ENCODE data around the gene AFMID. TPM values are rescaled to one million over a fixed set of nuclear protein-coding genes. Genes with fewer than 3 reads are reported as not detected.

The AFMID gene
- total and polyA plus RNA-seq, 2 experiments from 2014 or later: 23.6 to 85.8 TPM

- Histone ChIP-seq H3K4me1 (ENCODE audit: low read depth) (peaks cover 17% of the 10 kb centered on the region), H3K9me3 (ENCODE audit: low read depth) (no peaks in the 10 kb centered on the region), H3K4me3 (no peak overlapping the region), H3K27ac (no peak overlapping the region), H3K36me3 (no peaks in the 10 kb centered on the region), H3K27me3 (no peaks in the 10 kb centered on the region)
- TF ChIP-seq, protein P1, sequence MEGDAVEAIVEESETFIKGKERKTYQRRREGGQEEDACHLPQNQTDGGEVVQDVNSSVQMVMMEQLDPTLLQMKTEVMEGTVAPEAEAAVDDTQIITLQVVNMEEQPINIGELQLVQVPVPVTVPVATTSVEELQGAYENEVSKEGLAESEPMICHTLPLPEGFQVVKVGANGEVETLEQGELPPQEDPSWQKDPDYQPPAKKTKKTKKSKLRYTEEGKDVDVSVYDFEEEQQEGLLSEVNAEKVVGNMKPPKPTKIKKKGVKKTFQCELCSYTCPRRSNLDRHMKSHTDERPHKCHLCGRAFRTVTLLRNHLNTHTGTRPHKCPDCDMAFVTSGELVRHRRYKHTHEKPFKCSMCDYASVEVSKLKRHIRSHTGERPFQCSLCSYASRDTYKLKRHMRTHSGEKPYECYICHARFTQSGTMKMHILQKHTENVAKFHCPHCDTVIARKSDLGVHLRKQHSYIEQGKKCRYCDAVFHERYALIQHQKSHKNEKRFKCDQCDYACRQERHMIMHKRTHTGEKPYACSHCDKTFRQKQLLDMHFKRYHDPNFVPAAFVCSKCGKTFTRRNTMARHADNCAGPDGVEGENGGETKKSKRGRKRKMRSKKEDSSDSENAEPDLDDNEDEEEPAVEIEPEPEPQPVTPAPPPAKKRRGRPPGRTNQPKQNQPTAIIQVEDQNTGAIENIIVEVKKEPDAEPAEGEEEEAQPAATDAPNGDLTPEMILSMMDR (IDR thresholded peaks at IDR 0.05; ENCODE audit: low read depth, low read length): no peak
- DNase-seq (ENCODE audit: low read depth in 1 of 2, low spot score in 1 of 2): no peak
These were observed 63.0 kb downstream of the AFMID start for GRCh38 chr17:78249818-78250806.

GRCh38 chr17:78250891-78251772, 64.0 kb downstream of the AFMID start:
- Histone ChIP-seq H3K9me3 (ENCODE audit: low read depth) (no peaks in the 10 kb centered on the region), H3K27me3 (no peaks in the 10 kb centered on the region), H3K27ac (peak overlapping the region; percentile 60), H3K4me1 (ENCODE audit: low read depth) (peaks cover 27% of the 10 kb centered on the region), H3K36me3 (no peaks in the 10 kb centered on the region), H3K4me3 (no peak overlapping the region)
- DNase-seq (ENCODE audit: low read depth in 1 of 2, low spot score in 1 of 2): peak; percentile 91 to 92
- TF ChIP-seq, protein P1 (IDR thresholded peaks at IDR 0.05; ENCODE audit: low read depth, low read length): peak; percentile 99

GRCh38 chr17:78251773-78252103, 64.6 kb downstream of the AFMID start:
- TF ChIP-seq, protein P1 (IDR thresholded peaks at IDR 0.05; ENCODE audit: low read depth, low read length): no peak
- Histone ChIP-seq H3K9me3 (ENCODE audit: low read depth) (no peaks in the 10 kb centered on the region), H3K4me3 (no peak overlapping the region), H3K4me1 (ENCODE audit: low read depth) (peaks cover 31% of the 10 kb centered on the region), H3K36me3 (no peaks in the 10 kb centered on the region), H3K27ac (peak overlapping the region; percentile 60), H3K27me3 (no peaks in the 10 kb centered on the region)
- no peak for DNase-seq (ENCODE audit: low read depth in 1 of 2, low spot score in 1 of 2)

- TF ChIP-seq, protein P1 (IDR thresholded peaks at IDR 0.05; ENCODE audit: low read depth, low read length): no peak
- H3K27ac ChIP-seq: no peak overlapping the region
- H3K36me3 ChIP-seq: no peaks in the 10 kb centered on the region
- no peaks in the 10 kb centered on the region for H3K27me3 ChIP-seq
- H3K9me3 ChIP-seq (ENCODE audit: low read depth): no peaks in the 10 kb centered on the region
- DNase-seq (ENCODE audit: low read depth in 1 of 2, low spot score in 1 of 2): no peak
- peaks cover 35% of the 10 kb centered on the region for H3K4me1 ChIP-seq (ENCODE audit: low read depth)
- no peak overlapping the region for H3K4me3 ChIP-seq
These were observed 65.0 kb downstream of the AFMID start for GRCh38 chr17:78252111-78252634.

Measured in cardiac muscle cell (in vitro differentiated cells and primary cell).